Hepatocyte (in vitro differentiated cells): ENCODE data around the gene CNGA3.

Source experiments
- CTCF ChIP-seq: fragments of 200-600 bp; sonication (generic); IDR thresholded peaks from 2 replicates; pipeline ENCODE4 v1.5.1; 2016; ENCODE audit warnings: antibody characterized with exemption, mild to moderate bottlenecking; ENCODE audit not compliant: poor library complexity
- EZH2phosphoT487 ChIP-seq: fragments of 200-600 bp; sonication (generic); IDR thresholded peaks from one replicate; pipeline ENCODE4 v1.6.1; 2018; ENCODE audit warnings: antibody characterized with exemption, mild to moderate bottlenecking, low read depth, moderate library complexity; ENCODE audit not compliant: unreplicated experiment, severe bottlenecking

GRCh38 chr2:98301469-98301868, 44.8 kb upstream of the CNGA3 start:
- TF ChIP-seq CTCF (no peak), EZH2phosphoT487 (no peak)
